ENCODE results near the gene TBC1D26. TPM values are rescaled to one million over a fixed set of nuclear protein-coding genes. Genes with fewer than 3 reads are reported as not detected.
"Not testable (repeated sequence)": the region's sequence is repeated elsewhere in the genome, so short reads cannot be mapped to it uniquely, and the experiment has no call there.

The TBC1D26 gene
- polyA plus RNA-seq, 1 donor from 2014 or later, result 7.5 TPM

- not testable (repeated sequence) for H3K79me2 ChIP-seq (replicated peaks; ENCODE audit: insufficient read depth, low read length); H3K27ac ChIP-seq (ENCODE audit: low read length); H3F3A ChIP-seq (ENCODE audit: insufficient read depth, low read length, poor library complexity, severe bottlenecking); H3K9ac ChIP-seq (ENCODE audit: low read length); H3K36me3 ChIP-seq (ENCODE audit: insufficient read depth, low read length); H2AFZ ChIP-seq (ENCODE audit: low read depth, low read length); H3K27me3 ChIP-seq (ENCODE audit: insufficient read depth, low read depth, low read length); H3K9me3 ChIP-seq (ENCODE audit: low read length); H3K4me2 ChIP-seq (ENCODE audit: low read length); H3K4me3 ChIP-seq (ENCODE audit: low read length); H3K9me2 ChIP-seq (ENCODE audit: insufficient read depth, low read length); H4K20me1 ChIP-seq (ENCODE audit: insufficient read depth)
These were observed 1.2 kb downstream of the TBC1D26 start for GRCh38 chr17:15733174-15733789.

- not testable (repeated sequence) for H3K27me3 ChIP-seq (ENCODE audit: insufficient read depth, low read depth, low read length); H3K9me2 ChIP-seq (ENCODE audit: insufficient read depth, low read length); H3F3A ChIP-seq (ENCODE audit: insufficient read depth, low read length, poor library complexity, severe bottlenecking); H3K4me3 ChIP-seq (ENCODE audit: low read length); H3K9ac ChIP-seq (ENCODE audit: low read length); H3K4me2 ChIP-seq (ENCODE audit: low read length); H3K79me2 ChIP-seq (replicated peaks; ENCODE audit: insufficient read depth, low read length); H3K9me3 ChIP-seq (ENCODE audit: low read length); H4K20me1 ChIP-seq (ENCODE audit: insufficient read depth); H3K36me3 ChIP-seq (ENCODE audit: insufficient read depth, low read length); H2AFZ ChIP-seq (ENCODE audit: low read depth, low read length); H3K27ac ChIP-seq (ENCODE audit: low read length)
These were observed 4.5 kb downstream of the TBC1D26 start for GRCh38 chr17:15736578-15736977.

- H3K27me3 ChIP-seq (ENCODE audit: insufficient read depth, low read depth, low read length), result no peaks in the 10 kb centered on the region
- no peak overlapping the region for H2AFZ ChIP-seq (ENCODE audit: low read depth, low read length)
- H3K9ac ChIP-seq (ENCODE audit: low read length), result no peak overlapping the region
- no peak overlapping the region for H3K27ac ChIP-seq (ENCODE audit: low read length)
- no peaks in the 10 kb centered on the region for H3K36me3 ChIP-seq (ENCODE audit: insufficient read depth, low read length)
- no peaks in the 10 kb centered on the region for H3F3A ChIP-seq (ENCODE audit: insufficient read depth, low read length, poor library complexity, severe bottlenecking)
- H3K4me3 ChIP-seq (ENCODE audit: low read length), result no peak overlapping the region
- no peak overlapping the region for H3K4me2 ChIP-seq (ENCODE audit: low read length)
- H3K9me2 ChIP-seq (ENCODE audit: insufficient read depth, low read length), result no peaks in the 10 kb centered on the region
- TF ChIP-seq RAD21 (conservative IDR thresholded peaks at IDR 0.05), result no peak
- TF ChIP-seq CTCF (IDR thresholded peaks at IDR 0.05; ENCODE audit: poor library complexity, severe bottlenecking), result no peak
- TF ChIP-seq REST (IDR thresholded peaks at IDR 0.05; ENCODE audit: borderline replicate concordance), result no peak
- TF ChIP-seq EP300 (conservative IDR thresholded peaks at IDR 0.05; ENCODE audit: poor library complexity, severe bottlenecking), result no peak
- TF ChIP-seq POLR2AphosphoS5 (IDR thresholded peaks at IDR 0.05), result no peak
- no peak for TF ChIP-seq TAF1 (IDR thresholded peaks at IDR 0.05; ENCODE audit: low read depth)
- no peak for TF ChIP-seq SMC3 (conservative IDR thresholded peaks at IDR 0.05; ENCODE audit: poor library complexity)
- no peak for TF ChIP-seq EZH2 (IDR thresholded peaks at IDR 0.05; ENCODE audit: borderline replicate concordance, insufficient read depth, low read length, poor library complexity, severe bottlenecking)
- no peaks in the 10 kb centered on the region for H3K79me2 ChIP-seq (replicated peaks; ENCODE audit: insufficient read depth, low read length)
- H3K9me3 ChIP-seq (ENCODE audit: low read length), result no peaks in the 10 kb centered on the region
- no peaks in the 10 kb centered on the region for H4K20me1 ChIP-seq (ENCODE audit: insufficient read depth)
These were observed 6.0 kb downstream of the TBC1D26 start for GRCh38 chr17:15738066-15738465.

- H3K9me3 ChIP-seq (ENCODE audit: low read length); H3K27me3 ChIP-seq (ENCODE audit: insufficient read depth, low read depth, low read length); H3F3A ChIP-seq (ENCODE audit: insufficient read depth, low read length, poor library complexity, severe bottlenecking); H3K9ac ChIP-seq (ENCODE audit: low read length); H2AFZ ChIP-seq (ENCODE audit: low read depth, low read length); H3K79me2 ChIP-seq (replicated peaks; ENCODE audit: insufficient read depth, low read length); H3K36me3 ChIP-seq (ENCODE audit: insufficient read depth, low read length); H3K4me2 ChIP-seq (ENCODE audit: low read length); H3K27ac ChIP-seq (ENCODE audit: low read length); H3K9me2 ChIP-seq (ENCODE audit: insufficient read depth, low read length); H3K4me3 ChIP-seq (ENCODE audit: low read length); H4K20me1 ChIP-seq (ENCODE audit: insufficient read depth): not testable (repeated sequence)
These were observed 7.2 kb downstream of the TBC1D26 start for GRCh38 chr17:15739259-15739658.

GRCh38 chr17:15740041-15740440 is 8.0 kb downstream of the TBC1D26 start:
- H4K20me1 ChIP-seq (ENCODE audit: insufficient read depth); H3K4me2 ChIP-seq (ENCODE audit: low read length); H3K27me3 ChIP-seq (ENCODE audit: insufficient read depth, low read depth, low read length); H3K9ac ChIP-seq (ENCODE audit: low read length); H3K9me2 ChIP-seq (ENCODE audit: insufficient read depth, low read length); H3K27ac ChIP-seq (ENCODE audit: low read length); H3F3A ChIP-seq (ENCODE audit: insufficient read depth, low read length, poor library complexity, severe bottlenecking); H3K36me3 ChIP-seq (ENCODE audit: insufficient read depth, low read length); H3K4me3 ChIP-seq (ENCODE audit: low read length); H2AFZ ChIP-seq (ENCODE audit: low read depth, low read length); H3K79me2 ChIP-seq (replicated peaks; ENCODE audit: insufficient read depth, low read length); H3K9me3 ChIP-seq (ENCODE audit: low read length): not testable (repeated sequence)

Measured in neural cell (in vitro differentiated cells).